ENCODE results near the gene ADAM22.

The ADAM22 gene

DNA sequence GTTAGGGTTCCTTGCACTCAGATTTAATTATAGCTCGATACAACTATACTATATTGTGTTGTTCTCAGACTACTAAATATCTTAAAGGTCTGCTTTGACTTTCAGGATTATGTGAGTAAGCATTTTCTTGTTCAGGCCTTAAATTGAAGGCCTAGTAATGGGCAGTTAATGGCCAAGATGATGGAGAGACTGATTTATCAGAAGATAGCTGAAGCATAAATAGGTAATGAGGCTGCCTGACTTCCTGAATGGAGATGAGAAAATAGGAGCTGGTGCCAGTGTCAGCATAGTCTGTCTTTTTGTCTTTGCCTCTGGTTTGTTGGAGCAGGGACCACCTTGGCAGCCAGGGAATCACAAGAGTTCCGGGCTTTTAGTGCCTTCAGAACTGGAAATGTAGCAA lies 32.2 kb downstream of the ADAM22 start:
- no peak overlapping the region for H3K27ac ChIP-seq
- no peak for TF ChIP-seq ZFX (IDR thresholded peaks at IDR 0.05; ENCODE audit: borderline replicate concordance)
- TF ChIP-seq, protein P1, sequence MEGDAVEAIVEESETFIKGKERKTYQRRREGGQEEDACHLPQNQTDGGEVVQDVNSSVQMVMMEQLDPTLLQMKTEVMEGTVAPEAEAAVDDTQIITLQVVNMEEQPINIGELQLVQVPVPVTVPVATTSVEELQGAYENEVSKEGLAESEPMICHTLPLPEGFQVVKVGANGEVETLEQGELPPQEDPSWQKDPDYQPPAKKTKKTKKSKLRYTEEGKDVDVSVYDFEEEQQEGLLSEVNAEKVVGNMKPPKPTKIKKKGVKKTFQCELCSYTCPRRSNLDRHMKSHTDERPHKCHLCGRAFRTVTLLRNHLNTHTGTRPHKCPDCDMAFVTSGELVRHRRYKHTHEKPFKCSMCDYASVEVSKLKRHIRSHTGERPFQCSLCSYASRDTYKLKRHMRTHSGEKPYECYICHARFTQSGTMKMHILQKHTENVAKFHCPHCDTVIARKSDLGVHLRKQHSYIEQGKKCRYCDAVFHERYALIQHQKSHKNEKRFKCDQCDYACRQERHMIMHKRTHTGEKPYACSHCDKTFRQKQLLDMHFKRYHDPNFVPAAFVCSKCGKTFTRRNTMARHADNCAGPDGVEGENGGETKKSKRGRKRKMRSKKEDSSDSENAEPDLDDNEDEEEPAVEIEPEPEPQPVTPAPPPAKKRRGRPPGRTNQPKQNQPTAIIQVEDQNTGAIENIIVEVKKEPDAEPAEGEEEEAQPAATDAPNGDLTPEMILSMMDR (IDR thresholded peaks at IDR 0.05) = no peak

DNA sequence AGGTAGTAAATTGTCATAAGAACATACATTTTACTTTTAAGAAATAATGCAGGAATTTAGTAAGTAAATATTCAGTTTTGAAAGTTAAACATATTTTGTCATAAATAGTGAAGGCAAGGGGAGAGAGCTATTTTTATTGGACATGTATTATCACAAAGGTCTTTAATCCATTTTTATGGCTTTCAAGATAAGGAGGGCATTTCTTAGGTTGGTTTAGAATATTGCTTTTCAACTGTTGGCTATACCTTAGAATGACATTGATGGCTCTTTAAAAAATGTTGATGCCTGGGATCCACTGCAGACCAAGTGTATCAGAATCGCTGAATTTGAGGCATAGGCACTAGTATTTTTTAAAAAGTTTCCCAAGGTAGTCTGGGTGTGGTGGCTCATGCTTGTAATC lies 34.0 kb downstream of the ADAM22 start:
- no peak for TF ChIP-seq ZFX (IDR thresholded peaks at IDR 0.05; ENCODE audit: borderline replicate concordance)
- TF ChIP-seq, protein P1 (IDR thresholded peaks at IDR 0.05) = no peak
- H3K27ac ChIP-seq = no peak overlapping the region

DNA sequence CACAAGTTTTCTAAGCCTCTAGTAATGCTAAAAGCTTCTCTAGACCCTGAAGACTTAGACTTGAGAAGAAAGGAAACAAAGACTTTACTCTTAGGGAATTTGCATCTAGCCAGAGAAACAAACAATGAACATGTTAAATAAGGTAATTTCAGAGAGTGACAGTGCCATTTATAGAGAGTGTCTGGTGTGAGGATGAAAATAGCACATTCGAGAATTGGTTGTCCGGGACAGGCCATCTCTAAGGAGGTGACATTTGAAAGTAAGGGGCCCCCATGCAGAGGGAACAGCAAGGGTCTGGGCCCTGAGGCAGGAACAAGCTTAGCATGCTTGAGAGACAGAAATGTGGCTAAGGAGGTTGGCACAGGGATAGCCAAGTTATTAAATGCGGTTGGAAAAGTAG lies 48.1 kb downstream of the ADAM22 start:
- TF ChIP-seq, protein P1 (IDR thresholded peaks at IDR 0.05) = no peak
- no peak for TF ChIP-seq ZFX (IDR thresholded peaks at IDR 0.05; ENCODE audit: borderline replicate concordance)
- H3K27ac ChIP-seq = no peak overlapping the region

DNA sequence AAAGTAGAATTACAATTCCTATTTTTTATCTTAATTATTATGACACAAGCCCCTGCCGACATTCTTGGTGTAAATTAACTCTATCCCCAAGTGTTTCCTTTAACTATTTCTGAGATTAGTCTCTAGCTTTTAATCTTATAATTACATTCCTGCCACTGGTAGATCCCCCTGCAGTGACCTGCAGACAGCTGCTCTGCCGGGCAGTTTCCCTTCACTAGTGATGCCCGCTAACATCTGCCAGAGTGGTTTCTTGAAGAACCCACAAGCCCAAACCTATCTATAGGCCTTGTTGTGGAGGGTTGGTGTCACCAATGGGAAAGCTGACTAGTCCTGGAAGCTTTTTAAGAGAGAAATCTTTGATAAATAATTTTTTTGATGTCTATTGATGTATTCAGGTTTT lies 50.0 kb downstream of the ADAM22 start:
- TF ChIP-seq ZFX (IDR thresholded peaks at IDR 0.05; ENCODE audit: borderline replicate concordance) = no peak
- TF ChIP-seq, protein P1 (IDR thresholded peaks at IDR 0.05) = no peak
- H3K27ac ChIP-seq = no peak overlapping the region

DNA sequence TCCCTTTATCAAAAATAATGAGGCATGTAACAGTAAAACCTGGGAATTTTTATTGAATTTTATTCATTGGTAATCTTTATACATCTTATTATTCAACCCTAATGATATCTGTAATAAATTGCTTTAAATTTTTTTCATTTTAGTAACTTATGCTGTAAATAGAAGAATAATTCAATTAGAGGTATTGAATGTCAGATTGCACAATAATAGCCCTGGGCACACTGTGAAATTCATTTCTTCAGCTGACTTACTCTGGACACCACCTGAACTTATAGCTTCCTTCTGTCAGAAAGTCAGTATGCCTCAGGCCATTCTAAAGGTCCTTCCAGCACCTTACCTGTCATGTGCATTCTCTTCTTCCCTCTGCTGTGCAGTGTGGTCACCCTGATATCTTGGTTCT lies 59.2 kb downstream of the ADAM22 start:
- no peak for TF ChIP-seq ZFX (IDR thresholded peaks at IDR 0.05; ENCODE audit: borderline replicate concordance)
- TF ChIP-seq, protein P1 (IDR thresholded peaks at IDR 0.05) = no peak
- H3K27ac ChIP-seq = no peak overlapping the region

DNA sequence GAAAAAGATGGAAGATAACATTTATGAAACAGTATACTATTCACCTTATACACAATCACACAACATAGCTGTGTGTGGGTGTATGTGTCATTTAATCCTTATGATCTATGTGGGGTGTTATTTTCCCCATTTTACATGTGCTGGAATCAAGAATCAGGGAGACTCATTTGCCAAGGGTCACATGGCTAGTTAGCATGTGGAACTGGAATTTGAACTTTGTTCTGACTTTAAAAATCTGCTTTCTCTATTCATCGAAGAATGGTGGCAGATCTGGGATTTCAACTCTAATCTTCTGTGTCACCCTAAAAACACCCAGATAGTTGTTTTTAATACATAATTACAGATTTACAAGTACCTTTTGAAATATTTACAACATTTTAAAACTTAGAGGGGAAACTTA lies 65.2 kb downstream of the ADAM22 start:
- no peak overlapping the region for H3K27ac ChIP-seq
- TF ChIP-seq, protein P1 (IDR thresholded peaks at IDR 0.05) = no peak
- TF ChIP-seq ZFX (IDR thresholded peaks at IDR 0.05; ENCODE audit: borderline replicate concordance) = no peak

DNA sequence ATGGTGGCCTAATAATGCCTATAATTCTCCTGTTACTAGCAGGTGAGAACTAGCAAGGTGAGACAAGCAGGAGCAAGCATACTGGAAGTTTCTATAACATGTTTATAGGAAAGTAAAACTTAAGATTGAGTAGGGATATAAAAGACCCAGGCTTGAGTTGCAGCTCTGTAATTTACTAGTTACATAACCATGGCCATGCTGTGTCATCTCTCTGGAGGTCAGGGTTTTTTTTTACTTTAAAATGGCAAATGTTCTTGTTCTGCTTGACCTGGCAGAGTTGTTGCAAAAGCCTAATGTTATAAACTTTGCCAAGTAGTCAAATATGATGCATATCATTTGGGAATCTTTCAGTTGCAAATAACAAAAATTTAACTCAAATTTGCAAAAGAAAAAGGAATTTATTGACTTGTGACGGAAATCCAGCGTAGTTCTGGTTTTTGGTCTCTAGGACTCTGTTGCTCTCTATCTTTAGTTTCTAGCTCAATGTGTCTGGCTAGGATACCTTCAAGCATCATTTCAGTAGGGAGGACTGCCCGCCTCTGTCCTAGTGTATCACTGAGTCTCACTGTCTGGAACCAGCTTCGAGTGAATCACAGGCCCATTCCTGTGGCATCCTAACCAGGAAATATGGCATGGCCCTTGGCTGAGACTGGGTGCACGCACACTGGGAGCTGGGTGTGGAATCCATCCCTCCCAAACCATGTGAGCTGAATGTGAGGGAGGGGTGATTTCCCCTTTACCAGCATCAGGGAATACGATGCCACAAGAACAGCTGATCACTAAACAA lies 67.9 kb downstream of the ADAM22 start:
- TF ChIP-seq, protein P1 (IDR thresholded peaks at IDR 0.05) = no peak
- TF ChIP-seq ZFX (IDR thresholded peaks at IDR 0.05; ENCODE audit: borderline replicate concordance) = no peak
- H3K27ac ChIP-seq = no peak overlapping the region

Measured in 22Rv1 (cell line).